Left renal pelvis (tissue), 4 donors: ENCODE results near the gene NPW. TPM values are rescaled to one million over a fixed set of nuclear protein-coding genes. Genes with fewer than 3 reads are reported as not detected.

Experiments used
- DNase-seq, 4 donors: peaks; one replicate each; pipeline ENCODE4 v3.0.0-alpha.2; 2013; ENCODE audit warnings: low read depth in 4 of 4, low spot score in 3 of 4
- polyA plus RNA-seq, 4 donors: library from polyadenylated mRNA; unstranded; fragments of 120-200 nt; gene quantifications; one replicate each; pipeline ENCODE4 v1.2.1, GENCODE V29; 2013; ENCODE audit not compliant: insufficient read length in 4 of 4

The NPW gene
- polyA plus RNA-seq, 4 donors, result 4.2 to 12.3 (median 7.3) TPM

GRCh38 chr16:2016407-2016922, 3.1 kb upstream of the NPW start:
- DNase-seq, result no peak

- DNase-seq, result no peak
These were observed 591 bp downstream of the NPW start for GRCh38 chr16:2019921-2020831.

GRCh38 chr16:2022723-2023091, 3.1 kb downstream of the NPW start:
- no peak for DNase-seq

- DNase-seq, result peak in 2 of 4 donors; percentile 77 to 84
These were observed 3.8 kb downstream of the NPW start for GRCh38 chr16:2023092-2024031.

GRCh38 chr16:2024032-2024420, 4.4 kb downstream of the NPW start:
- no peak for DNase-seq

GRCh38 chr16:2025251-2025650, 5.7 kb downstream of the NPW start:
- DNase-seq, result no peak

GRCh38 chr16:2025878-2026460, 6.4 kb downstream of the NPW start:
- no peak for DNase-seq

GRCh38 chr16:2026461-2027023, 7.0 kb downstream of the NPW start, which contains the start of gene NHERF2:
Gene NHERF2, plus strand, starts transcription at chr16:2026902. Its CDS starts 104 bp downstream, at chr16:2027006.
- DNase-seq, result no peak

- DNase-seq, result no peak
These were observed 7.7 kb downstream of the NPW start for GRCh38 chr16:2027024-2028010.

- no peak for DNase-seq
These were observed 8.6 kb downstream of the NPW start for GRCh38 chr16:2028146-2028545.

- no peak for DNase-seq
These were observed 9.1 kb downstream of the NPW start for GRCh38 chr16:2028620-2029220.

- DNase-seq, result no peak
These were observed 9.8 kb downstream of the NPW start for GRCh38 chr16:2029350-2029749.

GRCh38 chr16:2030036-2030435, 10.5 kb downstream of the NPW start:
- no peak for DNase-seq

GRCh38 chr16:2031081-2031577, 11.5 kb downstream of the NPW start:
- DNase-seq, result no peak

GRCh38 chr16:2032285-2033056, 12.9 kb downstream of the NPW start:
- no peak for DNase-seq

GRCh38 chr16:2033057-2033908, 13.7 kb downstream of the NPW start:
- no peak for DNase-seq
